RWPE1 (cell line): ENCODE results near the gene TMEM47.

Experiments
- CTCF ChIA-PET: fragments of 350-600 bp; sonication (Branson Sonifier 250); formaldehyde crosslinking; extraction: SDS; loops from one replicate; lab custom pipeline; 2021; lab: Yijun Ruan, JAX
- POLR2A ChIA-PET: fragments of 400-600 bp; formaldehyde crosslinking; extraction: SDS; loops from one replicate; lab custom pipeline; 2020; ENCODE audit warnings: antibody characterized with exemption; ENCODE audit not compliant: low non-redundant PET; lab: Yijun Ruan, JAX
- DNase-seq: peaks from one replicate; pipeline ENCODE4 v3.0.0; 2012; ENCODE audit warnings: low spot score
- H3K27ac ChIP-seq: fragments of 450-650 bp; 2 replicates; pipeline ENCODE4 v1.5.1; 2017
- CTCF ChIP-seq: fragments of 450-650 bp; conservative IDR thresholded peaks from 2 replicates; pipeline ENCODE4 v1.5.1; 2017; ENCODE audit warnings: low read depth, mild to moderate bottlenecking

The TMEM47 gene

DNA sequence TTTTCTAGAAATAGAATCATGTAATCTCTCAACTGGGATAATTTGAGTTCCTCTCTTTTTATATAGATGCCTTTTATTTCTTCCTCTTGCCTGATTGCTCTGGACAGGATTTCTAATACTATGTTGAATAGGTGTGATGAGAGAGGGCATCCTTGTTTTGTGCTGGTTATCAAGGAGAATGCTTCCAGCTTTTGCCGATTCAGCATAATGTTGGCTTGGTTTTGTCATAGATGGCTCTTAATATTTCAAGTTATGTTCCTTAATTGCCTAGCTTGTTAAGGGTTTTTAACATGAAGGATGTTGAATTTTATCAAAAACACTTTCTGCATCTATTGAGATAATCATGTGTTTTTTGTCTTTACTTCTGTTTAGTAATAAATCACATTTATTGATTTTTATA, 58.7 kb downstream of the TMEM47 start:
- CTCF ChIA-PET = no interaction called here
- POLR2A ChIA-PET = no interaction called here
- no peak for TF ChIP-seq CTCF
- DNase-seq = no peak
- H3K27ac ChIP-seq = no peak overlapping the region

GRCh38 chrX:34586936-34587335, 70.1 kb downstream of the TMEM47 start:
- no peak overlapping the region for H3K27ac ChIP-seq
- no peak for DNase-seq
- ChIA-PET CTCF (no interaction called here), POLR2A (no interaction called here)
- TF ChIP-seq CTCF = no peak

DNA sequence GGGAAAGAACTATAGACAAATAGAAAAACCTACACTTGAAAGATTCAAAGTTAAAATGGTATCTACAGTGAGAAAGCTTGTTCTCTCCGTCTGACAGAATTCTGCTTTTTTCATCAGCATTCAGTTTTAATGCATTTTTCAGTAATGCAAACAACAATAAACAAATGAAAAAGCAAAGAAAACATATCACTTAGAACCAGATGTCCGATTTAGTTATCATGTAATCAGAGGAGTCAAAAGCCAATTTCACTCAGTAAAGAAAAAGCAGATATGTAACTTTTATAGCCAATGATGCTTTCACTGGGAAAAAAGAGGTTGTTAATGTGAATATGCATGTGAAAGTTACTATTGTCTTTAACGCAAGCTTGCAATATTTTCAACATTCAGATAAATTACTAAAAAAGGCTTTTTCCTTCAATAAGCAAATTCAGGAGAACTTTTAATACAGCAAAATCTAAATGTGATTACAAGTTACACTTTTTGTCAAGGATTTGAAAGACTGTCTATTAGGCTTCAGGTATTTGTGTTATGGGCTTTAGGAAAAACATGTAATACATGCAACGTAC, 70.7 kb downstream of the TMEM47 start:
- CTCF ChIA-PET = no interaction called here
- no peak for DNase-seq
- no peak for TF ChIP-seq CTCF
- no peak overlapping the region for H3K27ac ChIP-seq
- POLR2A ChIA-PET = no interaction called here

DNA sequence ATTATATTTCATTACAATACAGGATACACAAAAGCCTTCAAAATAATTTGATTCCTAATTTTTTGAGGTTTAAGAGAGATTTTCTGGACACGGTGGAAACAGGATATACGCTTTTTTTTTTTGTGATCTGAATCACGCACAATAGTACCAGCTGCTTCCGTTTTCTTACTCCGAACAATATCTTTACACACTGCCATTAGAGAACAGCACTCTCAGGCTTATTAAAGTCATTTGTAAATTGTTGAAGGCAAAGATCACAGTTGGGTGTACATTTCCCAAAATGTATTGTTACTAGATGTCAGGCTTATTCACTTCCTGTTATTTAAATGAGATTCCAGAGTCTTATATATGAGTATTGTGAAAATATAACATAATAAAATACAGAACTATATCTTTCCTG, 71.5 kb downstream of the TMEM47 start:
- no peak for DNase-seq
- no peak for TF ChIP-seq CTCF
- H3K27ac ChIP-seq = no peak overlapping the region
- ChIA-PET CTCF (no interaction called here), POLR2A (no interaction called here)

- CTCF ChIA-PET = no interaction called here
- DNase-seq = no peak
- no peak for TF ChIP-seq CTCF
- no peak overlapping the region for H3K27ac ChIP-seq
- POLR2A ChIA-PET = no interaction called here
These were observed 72.3 kb downstream of the TMEM47 start for GRCh38 chrX:34584781-34585180.

DNA sequence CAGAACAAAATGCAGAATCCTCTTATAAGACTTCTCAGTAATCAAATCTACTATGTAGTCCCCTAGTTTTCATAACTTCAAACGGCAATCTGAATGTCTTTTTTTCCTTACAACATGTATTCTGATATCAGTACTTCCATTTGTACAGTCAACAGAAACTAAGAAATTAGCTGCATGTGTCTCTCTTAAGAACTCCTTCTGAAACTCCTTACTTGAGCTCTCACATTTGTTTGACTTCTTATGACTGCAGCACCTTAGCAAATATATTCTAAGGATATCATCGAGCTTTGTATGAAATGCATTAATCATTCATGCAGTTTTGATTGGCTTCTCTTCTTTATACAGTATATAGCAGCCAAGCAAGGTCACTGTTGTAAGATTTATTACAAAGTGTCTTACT, 77.0 kb downstream of the TMEM47 start:
- no peak overlapping the region for H3K27ac ChIP-seq
- TF ChIP-seq CTCF = no peak
- DNase-seq = no peak
- CTCF ChIA-PET = interaction anchor here (0.6 kb wide), 1 partner anchor 207 kb away, joined by 3 read pairs; no protein-coding TSS in a partner anchor
- POLR2A ChIA-PET = no interaction called here

- ChIA-PET CTCF (no interaction called here), POLR2A (no interaction called here)
- TF ChIP-seq CTCF = no peak; the same call in 1 of the 2 replicates
- H3K27ac ChIP-seq = no peak overlapping the region
- DNase-seq = no peak
These were observed 78.8 kb downstream of the TMEM47 start for GRCh38 chrX:34578237-34578636.
